ENCODE measurements around the gene KIFC3. TPM values are rescaled to one million over a fixed set of nuclear protein-coding genes. Genes with fewer than 3 reads are reported as not detected.
A peak's percentile ranks its signal among the peaks of the same experiment; 100 is the strongest.

Gene KIFC3
- total and polyA plus RNA-seq, 2 of the 13 experiments (the other 11 are each of a cell fraction or from before 2014, with no cell fraction given) = 42.1 to 45.3 TPM

GRCh38 chr16:57736419-57737351 lies 65.6 kb downstream of the KIFC3 start (continued):
- TF ChIP-seq MAX (IDR thresholded peaks at IDR 0.05) (peak; percentile 90), ZNF18 (CRISPR knock-in tag; IDR thresholded peaks at IDR 0.05; ENCODE audit: insufficient replicate concordance) (no peak), CENPBD1 (CRISPR knock-in tag; IDR thresholded peaks at IDR 0.05; ENCODE audit: borderline replicate concordance, low read depth) (no peak), KDM3A (CRISPR knock-in tag; IDR thresholded peaks at IDR 0.05; ENCODE audit: low read depth) (no peak), IKZF5 (CRISPR knock-in tag; IDR thresholded peaks at IDR 0.05) (no peak), SIN3B (IDR thresholded peaks at IDR 0.05; ENCODE audit: low read length) (peak; percentile 47; the same call in 1 of the 2 replicates), PRDM15 (CRISPR knock-in tag; IDR thresholded peaks at IDR 0.05) (no peak), FUBP1 (CRISPR knock-in tag; IDR thresholded peaks at IDR 0.05; ENCODE audit: borderline replicate concordance) (no peak), GZF1 (CRISPR knock-in tag; IDR thresholded peaks at IDR 0.05) (no peak), MED1 (CRISPR knock-in tag; IDR thresholded peaks at IDR 0.05) (peak; percentile 30; the same call in 1 of the 2 replicates), PRDM10 (CRISPR knock-in tag; IDR thresholded peaks at IDR 0.05; ENCODE audit: low read depth) (no peak), REPIN1 (CRISPR knock-in tag; IDR thresholded peaks at IDR 0.05; ENCODE audit: borderline replicate concordance, low read depth) (peak; percentile 39; the same call in 1 of the 2 replicates), SUZ12 (IDR thresholded peaks at IDR 0.05; ENCODE audit: low read depth, low read length) (no peak), MXD4 (CRISPR knock-in tag; IDR thresholded peaks at IDR 0.05) (peak; percentile 86; the same call in 1 of the 2 replicates)

Data from HepG2 (cell line).